Thoracic aorta (tissue), 2 donors: ENCODE data around the gene PCNT. TPM values are rescaled to one million over a fixed set of nuclear protein-coding genes. Genes with fewer than 3 reads are reported as not detected.
A peak's percentile ranks its signal among the peaks of the same experiment; 100 is the strongest.
"Not testable (repeated sequence)": the region's sequence is repeated elsewhere in the genome, so short reads cannot be mapped to it uniquely, and the experiment has no call there.

Experiments
- ATAC-seq: fragments of 150-250 bp; one replicate; pipeline ENCODE4 v1.8.0; 2017; ENCODE audit warnings: low read depth; ENCODE audit not compliant: insufficient number of reproducible peaks, low FRiP score
- DNase-seq: peaks from one replicate; pipeline ENCODE4 v3.0.0-alpha.2; 2020; ENCODE audit warnings: low spot score
- H3K27ac ChIP-seq, 2 donors: fragments of 200-600 bp; sonication (generic); 1 replicate in 1 of 2; 2 replicates in 1 of 2; pipeline ENCODE4 v1.5.1; 2016; ENCODE audit warnings: mild to moderate bottlenecking in 2 of 2, moderate library complexity in 2 of 2
- H3K27me3 ChIP-seq: fragments of 200-600 bp; sonication (generic); replicated peaks from 2 replicates; pipeline ENCODE4 v1.6.0; 2016; ENCODE audit warnings: mild to moderate bottlenecking; ENCODE audit not compliant: insufficient read depth
- H3K36me3 ChIP-seq: fragments of 200-600 bp; sonication (generic); one replicate; pipeline ENCODE4 v1.5.1; 2016
- H3K4me1 ChIP-seq, 2 donors: fragments of 200-600 bp; sonication (generic); 1 replicate in 1 of 2; 2 replicates in 1 of 2; pipeline versions ENCODE4 v1.5.1 to v1.6.0; 2016; ENCODE audit warnings: low read depth in 2 of 2, mild to moderate bottlenecking in 1 of 2; ENCODE audit not compliant: control insufficient read depth in 1 of 2
- H3K4me3 ChIP-seq: fragments of 200-600 bp; sonication (generic); 2 replicates; pipeline ENCODE4 v1.5.1; 2016; ENCODE audit warnings: mild to moderate bottlenecking
- H3K9me3 ChIP-seq: fragments of 200-600 bp; sonication (generic); 2 replicates; pipeline ENCODE4 v1.5.1; 2016
- total RNA-seq, 2 donors: library from RNA; depleted of rRNA; stranded (reverse); fragments of >200 nt; gene quantifications; one replicate each; pipeline versions ENCODE4 v1.1.0 to v1.2.3, GENCODE V29; 2016
- TF ChIP-seq, protein P1 (sequence below): fragments of 200-600 bp; sonication (generic); IDR thresholded peaks from one replicate; pipeline ENCODE4 v1.5.1; 2019; ENCODE audit warnings: antibody characterized with exemption

Gene PCNT
- total RNA-seq, 2 donors from 2014 or later: 46.8 to 51.4 TPM

DNA sequence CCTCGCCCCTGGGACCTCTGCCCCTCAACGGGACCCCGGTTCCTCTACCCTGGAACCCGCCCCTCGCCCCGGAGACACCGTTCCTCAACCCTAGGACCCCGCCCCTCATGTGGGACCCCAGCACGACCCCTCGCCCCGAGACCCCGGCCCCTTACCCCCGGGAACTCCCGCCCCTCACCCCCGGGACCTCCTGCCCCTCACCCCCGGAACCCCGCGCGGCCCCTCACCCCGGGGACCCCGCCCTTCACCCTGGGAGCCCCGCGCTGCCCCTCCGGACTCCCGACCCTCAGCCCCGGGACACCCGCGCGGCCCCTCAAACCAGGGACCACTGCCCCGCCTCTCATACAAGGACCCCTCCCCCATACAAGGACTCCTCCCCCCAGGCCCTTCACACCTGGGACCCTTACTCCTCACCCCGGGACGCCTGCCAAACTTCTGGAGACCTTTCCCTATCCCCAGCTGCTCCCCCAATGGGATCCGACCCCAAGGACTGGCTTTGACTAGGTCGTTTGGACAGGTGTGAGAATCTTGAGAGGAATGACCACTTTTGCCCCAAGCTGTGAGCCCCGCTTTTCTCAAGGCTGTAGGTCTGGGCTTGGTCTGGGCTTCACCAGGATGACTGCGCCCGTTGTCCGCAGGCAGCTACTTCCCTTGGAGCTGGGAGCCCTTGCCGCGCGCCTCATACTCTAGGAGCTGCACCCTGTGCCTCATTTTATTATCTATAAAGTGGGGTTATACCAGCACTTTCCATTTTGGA lies 135.6 kb downstream of the PCNT start:
- Histone ChIP-seq H3K27me3 (no peaks in the 10 kb centered on the region), H3K4me3 (peak overlapping the region; percentile 91), H3K36me3 (no peaks in the 10 kb centered on the region), H3K9me3 (no peaks in the 10 kb centered on the region), H3K4me1 (peaks cover 13 to 50% of the 10 kb centered on the region in 2 donors), H3K27ac (peak overlapping the region; percentile 19 to 70)
- no peak for DNase-seq
- TF ChIP-seq, protein P1, sequence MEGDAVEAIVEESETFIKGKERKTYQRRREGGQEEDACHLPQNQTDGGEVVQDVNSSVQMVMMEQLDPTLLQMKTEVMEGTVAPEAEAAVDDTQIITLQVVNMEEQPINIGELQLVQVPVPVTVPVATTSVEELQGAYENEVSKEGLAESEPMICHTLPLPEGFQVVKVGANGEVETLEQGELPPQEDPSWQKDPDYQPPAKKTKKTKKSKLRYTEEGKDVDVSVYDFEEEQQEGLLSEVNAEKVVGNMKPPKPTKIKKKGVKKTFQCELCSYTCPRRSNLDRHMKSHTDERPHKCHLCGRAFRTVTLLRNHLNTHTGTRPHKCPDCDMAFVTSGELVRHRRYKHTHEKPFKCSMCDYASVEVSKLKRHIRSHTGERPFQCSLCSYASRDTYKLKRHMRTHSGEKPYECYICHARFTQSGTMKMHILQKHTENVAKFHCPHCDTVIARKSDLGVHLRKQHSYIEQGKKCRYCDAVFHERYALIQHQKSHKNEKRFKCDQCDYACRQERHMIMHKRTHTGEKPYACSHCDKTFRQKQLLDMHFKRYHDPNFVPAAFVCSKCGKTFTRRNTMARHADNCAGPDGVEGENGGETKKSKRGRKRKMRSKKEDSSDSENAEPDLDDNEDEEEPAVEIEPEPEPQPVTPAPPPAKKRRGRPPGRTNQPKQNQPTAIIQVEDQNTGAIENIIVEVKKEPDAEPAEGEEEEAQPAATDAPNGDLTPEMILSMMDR: no peak
- ATAC-seq: no peak

DNA sequence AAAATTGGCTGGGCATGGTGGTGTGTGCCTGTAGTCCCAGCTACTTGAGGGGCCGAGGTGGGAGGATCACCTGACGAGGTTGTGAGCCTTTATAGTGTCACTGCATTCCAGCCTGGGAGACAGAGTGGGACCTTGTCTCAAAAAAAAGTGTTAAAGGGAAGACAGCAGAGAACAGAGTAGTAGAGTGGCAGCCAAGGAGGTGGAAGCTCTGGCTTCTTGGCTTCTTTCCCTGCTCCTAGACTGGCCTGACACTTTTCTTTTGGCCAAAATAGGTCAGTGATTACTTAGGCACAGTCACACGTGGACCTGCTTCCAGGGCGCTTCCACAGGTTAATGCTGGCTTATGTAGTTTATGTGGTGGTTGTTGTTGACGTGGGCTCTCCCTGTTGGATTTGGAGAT lies 138.0 kb downstream of the PCNT start:
- TF ChIP-seq, protein P1: no peak
- peaks cover 13 to 31% of the 10 kb centered on the region in 2 donors for H3K4me1 ChIP-seq
- no peaks in the 10 kb centered on the region for H3K36me3 ChIP-seq
- ATAC-seq (no peak), DNase-seq (no peak)
- no peaks in the 10 kb centered on the region for H3K27me3 ChIP-seq
- no peaks in the 10 kb centered on the region for H3K9me3 ChIP-seq
- H3K27ac ChIP-seq: no peak overlapping the region
- no peak overlapping the region for H3K4me3 ChIP-seq

DNA sequence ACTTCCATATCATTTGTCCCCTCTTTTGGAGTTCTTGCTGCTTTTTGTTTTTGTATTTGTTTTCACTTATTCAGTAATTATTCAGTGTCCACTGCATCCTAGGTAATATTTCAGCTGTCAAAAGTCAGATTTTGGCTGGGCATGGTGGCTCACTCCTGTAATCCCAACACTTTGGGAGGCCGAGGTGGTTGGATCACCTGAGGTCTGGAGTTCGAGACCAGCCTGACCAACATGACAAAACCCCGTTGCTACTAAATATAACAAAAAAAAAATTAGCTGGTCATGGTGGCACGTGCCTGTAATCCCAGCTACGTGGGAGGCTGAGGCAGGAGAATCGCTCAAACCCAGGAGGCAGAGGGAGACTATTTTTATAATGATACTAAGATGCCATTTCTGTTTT lies 141.2 kb downstream of the PCNT start:
- not testable (repeated sequence) for H3K9me3 ChIP-seq, H3K27ac ChIP-seq, H3K4me3 ChIP-seq, H3K36me3 ChIP-seq, H3K27me3 ChIP-seq, DNase-seq, ATAC-seq
- peaks cover 2 to 12% of the 10 kb centered on the region in 2 donors for H3K4me1 ChIP-seq

DNA sequence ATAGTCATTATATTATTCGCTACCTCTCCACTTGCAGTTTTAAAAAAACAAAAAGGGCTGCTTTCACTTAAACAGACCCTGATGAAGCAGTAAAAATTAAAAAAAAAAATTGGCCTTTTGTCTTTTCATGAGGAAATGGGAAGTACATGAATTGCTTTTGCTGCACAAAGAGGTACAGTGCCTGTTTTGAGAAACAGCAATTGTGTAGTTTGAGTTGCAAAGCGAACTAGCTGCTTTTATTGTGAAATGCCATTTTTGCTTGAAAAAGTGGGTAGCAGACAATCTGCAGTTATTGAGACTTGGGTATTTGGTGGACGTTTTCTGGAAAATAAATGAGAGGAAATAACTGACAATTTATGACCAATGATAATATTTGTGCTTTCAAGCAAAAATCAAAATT lies 141.7 kb downstream of the PCNT start:
- Histone ChIP-seq H3K4me1 (peaks cover 0 to 11% of the 10 kb centered on the region in 2 donors), H3K36me3 (no peaks in the 10 kb centered on the region), H3K27ac (no peak overlapping the region), H3K4me3 (no peak overlapping the region), H3K9me3 (no peaks in the 10 kb centered on the region), H3K27me3 (no peaks in the 10 kb centered on the region)
- no peak for ATAC-seq
- DNase-seq: no peak
- TF ChIP-seq, protein P1: no peak

DNA sequence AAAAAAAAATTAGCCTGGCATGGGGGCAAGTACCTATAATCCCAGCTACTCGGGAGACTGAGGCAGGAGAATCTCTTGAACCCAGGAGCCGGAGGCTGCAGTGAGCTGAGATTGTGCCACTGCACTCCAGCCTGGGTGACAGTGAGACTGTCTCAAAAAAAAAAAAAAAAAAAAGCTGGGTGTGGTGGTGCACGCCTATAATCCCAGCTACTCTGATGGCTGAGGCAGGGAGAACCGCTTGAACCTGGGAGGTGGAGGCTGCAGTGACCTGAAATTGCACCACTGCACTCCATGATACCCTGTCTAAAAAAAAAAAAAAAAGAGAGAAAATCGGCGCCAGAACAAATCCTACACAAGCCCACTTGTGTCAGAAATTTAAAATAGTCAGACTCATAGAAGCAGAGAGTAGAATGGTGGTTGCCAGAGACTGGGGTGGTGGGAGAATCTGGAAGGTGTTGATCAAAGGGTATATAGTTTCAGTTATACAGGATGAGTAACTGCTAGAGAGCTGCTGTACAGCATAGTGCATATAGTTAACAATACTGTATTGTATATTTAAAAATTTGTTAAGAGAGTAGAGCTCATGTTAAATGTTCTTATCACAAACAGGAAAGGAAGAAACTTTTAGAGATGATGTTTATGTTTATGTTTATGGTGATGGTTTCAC lies 144.3 kb downstream of the PCNT start:
- Histone ChIP-seq H3K27ac (no peak overlapping the region), H3K9me3 (no peaks in the 10 kb centered on the region), H3K4me1 (no peaks in the 10 kb centered on the region), H3K27me3 (no peaks in the 10 kb centered on the region), H3K4me3 (no peak overlapping the region), H3K36me3 (no peaks in the 10 kb centered on the region)
- TF ChIP-seq, protein P1: no peak
- ATAC-seq (no peak), DNase-seq (no peak)
